Stimulated activated CD4-positive, alpha-beta T cell treated with anti-CD3 and anti-CD28 coated beads, Interleukin-12 subunit alpha, Interleukin-12 subunit beta, amount 100 ng/mL, for 48 hours (primary cell): ENCODE results near the gene CDK5R2.
A peak's percentile ranks its signal among the peaks of the same experiment; 100 is the strongest.

Experiments used
- DNase-seq, 3 donors: peaks; one replicate each; pipeline ENCODE4 v3.0.0-alpha.2; 2020; ENCODE audit warnings: low read depth in 2 of 3, low spot score in 1 of 3

The CDK5R2 gene

DNA sequence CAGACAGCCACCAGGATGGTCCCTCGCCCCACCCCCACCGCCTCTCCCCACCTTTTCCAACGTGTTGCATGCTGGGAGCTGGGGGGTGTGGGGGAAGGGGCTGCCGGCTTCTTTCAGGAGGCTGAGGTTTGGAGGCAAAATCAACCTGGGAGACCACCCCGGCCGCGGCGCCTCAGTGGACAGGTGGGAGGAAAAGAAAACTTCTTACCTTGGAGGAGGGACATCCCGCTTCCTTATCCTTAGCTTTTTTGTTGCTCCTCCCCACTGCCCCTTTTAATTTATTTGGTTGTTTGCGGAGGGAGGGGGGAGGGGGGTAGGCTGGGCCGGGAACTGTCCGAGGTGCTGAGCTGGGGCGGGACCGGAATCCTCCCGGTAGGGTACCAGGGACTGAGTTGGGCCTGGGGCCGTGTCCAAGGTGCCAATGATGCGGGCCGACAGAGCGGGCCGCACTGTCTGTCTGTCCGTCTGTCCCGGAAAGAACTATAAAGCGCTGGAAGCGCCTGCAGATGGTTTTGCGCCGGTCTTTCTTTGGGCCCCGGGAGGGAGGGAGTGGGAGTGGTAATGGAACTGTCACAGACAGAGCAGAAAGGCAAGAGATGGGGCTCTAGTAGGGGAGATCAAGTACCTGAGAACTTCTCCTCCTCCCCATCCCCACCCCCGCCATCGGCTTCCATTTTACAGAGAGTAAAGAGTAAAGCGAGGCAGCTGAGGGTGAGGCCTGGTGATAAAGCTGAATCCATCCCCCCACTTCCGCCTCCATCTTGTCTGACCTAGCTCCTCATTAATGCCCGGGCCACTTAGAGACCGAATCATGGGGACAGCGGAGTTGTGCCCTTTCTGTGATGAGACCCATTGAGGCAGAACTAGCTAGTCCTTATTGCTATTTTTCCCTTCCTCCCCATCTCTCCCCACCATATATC lies 2.4 kb downstream of the CDK5R2 start:
- no peak for DNase-seq

DNA sequence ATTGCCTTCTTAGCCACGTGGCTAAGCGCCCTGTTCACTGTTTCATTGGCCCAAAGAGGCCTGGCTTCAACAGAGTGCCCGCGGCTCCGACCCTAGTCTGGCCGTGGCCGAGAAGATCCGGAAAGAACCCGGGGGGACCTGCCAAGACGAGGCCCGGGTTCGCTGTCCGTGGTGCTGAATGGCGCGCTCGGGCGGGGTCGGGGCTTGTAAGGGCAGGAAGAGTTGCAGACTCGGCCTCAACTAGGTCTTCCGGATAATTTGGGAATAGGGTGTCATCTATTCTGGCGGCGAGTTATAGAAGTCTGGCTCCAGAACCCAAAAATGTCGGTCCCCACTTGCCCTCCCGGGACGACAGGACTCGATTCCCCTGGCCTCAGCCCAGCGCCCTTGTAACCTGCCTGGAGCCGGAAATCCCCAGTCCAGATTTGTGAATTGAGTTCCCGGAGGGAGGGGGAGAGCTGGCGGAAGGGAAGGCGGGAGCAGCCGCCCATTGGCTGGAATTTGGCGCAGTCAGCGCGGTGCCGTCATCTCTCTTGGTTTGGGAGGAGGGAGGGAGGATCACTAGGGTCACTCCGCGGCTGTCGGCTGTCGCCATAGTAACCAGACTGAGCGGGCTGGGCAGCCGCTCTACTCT lies 3.5 kb downstream of the CDK5R2 start:
- no peak for DNase-seq

DNA sequence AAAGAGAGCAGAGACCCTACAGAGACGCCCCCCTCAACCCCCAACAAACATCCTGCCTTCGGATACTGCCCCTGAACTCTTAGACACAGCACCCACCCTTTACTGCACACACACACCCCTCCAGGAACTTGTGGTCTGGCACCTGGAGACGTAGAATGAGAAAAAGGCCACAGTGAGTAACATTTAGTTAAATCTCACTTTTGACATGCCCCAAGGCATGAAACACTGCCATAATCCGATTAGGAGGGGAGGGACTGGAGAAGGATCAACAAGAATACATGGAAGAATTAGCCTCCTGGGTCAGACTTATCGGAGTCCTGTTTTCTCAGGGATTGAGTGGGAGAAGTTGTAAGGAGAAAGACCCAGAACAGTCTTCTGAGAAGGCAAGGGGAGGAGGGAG lies 4.1 kb downstream of the CDK5R2 start:
- DNase-seq: no peak

DNA sequence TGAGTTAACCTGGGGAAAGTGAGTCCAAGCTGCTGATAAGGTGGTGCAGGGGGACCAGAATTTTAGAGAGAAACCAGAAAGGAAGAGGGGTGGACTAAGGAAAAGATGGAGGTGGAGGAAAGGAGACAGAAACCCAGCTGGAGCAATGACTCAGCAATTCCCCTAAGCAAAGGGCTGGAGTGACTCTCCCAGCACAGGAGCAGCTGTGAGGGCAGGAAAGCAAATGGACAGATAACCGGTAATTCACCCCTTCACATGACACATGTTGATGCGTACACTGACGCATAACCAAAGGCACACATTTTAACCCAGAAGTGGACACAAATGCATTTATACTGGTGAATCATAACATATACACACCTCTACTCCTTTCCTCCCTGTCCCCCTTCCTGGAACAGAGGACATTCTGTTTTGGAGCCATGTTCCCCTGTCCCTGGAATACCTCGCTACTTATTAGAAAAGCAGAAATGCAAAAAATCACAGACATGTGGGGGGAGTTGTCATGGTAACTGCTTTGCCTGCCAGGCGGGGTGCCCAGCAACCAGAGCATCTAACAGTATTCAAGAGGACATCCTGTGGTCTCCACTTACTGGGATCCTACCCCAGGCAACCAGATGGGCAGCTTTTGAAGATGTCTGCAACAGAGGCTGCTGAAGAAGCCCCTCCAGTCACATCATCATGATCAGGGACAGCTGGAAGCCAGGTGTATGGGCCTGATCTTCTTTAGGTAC lies 4.7 kb downstream of the CDK5R2 start:
- DNase-seq: no peak

DNA sequence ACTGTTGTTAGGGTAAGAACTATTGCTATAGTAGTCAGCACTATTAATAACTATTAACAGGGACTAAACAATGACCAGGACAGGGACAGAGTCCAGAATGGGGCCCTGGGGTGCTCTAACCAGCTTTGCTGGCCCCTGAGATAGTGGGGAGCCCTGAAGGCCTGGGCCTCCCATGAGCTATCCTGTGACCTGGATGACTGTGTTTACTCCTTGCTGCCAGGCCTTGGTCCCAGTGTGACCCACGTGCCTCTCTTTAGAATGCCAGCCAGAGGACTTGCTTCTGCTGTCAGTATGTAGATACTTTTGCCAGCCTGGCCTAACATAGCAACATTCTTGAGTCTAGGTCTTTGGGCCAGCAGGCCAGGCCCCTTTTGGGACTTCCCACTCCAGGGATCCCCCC lies 11.4 kb downstream of the CDK5R2 start:
- no peak for DNase-seq

DNA sequence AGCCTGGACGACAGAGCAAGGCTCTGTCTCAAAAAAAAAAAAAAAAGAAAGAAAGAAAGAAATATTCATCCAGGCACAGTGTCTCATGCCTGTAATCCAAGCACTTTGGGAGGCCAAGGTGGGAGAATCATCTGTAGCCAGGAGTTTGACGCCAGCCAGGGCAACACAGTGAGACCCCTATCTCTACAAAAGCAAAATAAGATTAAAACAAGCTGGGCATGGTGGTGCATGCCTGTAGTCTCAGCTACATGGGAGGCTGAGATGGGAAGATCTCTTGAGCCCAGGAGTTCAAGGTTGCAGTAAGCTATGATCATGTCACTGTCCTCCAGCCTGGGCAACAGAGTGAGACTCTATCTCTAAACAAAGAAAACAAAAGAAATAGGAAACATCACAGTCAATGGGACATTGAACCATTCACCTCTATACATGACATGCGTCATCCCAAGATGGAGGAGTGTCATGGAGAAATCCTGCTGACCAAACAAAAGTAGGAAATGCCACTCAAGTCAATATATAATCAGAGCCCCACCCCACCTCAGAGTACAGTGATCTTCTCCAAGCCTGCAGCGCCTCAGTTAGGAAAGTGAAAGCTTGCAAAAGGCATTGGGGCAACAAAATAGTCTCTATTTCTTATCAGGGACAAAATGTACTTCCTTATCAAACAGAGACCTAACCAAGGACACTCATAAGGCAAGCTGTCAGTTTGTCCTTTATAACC lies 15.8 kb downstream of the CDK5R2 start:
- DNase-seq: no peak

DNA sequence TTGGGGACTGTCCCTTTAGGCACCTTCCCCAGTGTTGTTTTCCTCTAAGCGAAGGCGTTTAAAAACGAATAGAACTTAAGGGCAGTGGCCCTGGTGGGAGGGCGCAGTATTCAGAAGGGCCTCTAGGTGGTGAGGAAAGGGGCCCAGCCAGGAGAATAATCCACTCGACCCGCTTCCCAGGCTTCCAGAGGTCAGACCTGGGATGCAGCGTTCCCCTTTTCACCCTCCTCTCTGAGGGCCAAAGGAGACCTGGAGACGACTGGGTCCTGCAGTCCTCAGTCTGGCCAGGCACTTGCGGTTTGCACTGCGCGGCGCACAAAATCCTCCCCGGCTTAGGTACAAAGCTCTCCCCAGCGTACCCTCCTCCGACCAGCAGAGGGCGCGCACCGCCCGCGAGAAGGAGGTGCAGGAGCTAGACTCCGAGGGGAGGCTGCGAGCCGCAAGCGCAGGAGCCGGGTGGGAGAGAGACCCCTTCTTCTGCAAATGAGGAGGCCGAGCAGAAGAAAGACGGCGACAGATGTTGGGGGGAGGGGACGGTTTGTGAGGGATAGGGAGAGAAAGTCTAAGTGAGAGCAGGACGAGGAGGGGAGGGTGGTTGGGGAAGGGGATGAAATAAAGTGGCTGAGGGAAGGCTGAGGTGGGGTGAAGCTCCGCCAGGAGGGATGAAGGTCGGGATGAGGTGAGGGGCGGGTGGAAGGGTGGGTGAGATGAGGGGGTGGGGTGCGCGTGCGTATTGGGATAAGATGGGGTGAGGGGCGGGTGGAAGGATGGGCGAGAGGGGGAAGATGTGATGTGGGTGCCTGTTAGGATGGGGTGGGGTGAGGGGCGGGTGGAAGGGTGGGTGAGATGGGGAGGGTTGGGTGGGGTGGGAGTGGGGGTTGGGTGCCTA lies 20.6 kb downstream of the CDK5R2 start:
- peak; percentile 77 to 82 (median 77) for DNase-seq

DNA sequence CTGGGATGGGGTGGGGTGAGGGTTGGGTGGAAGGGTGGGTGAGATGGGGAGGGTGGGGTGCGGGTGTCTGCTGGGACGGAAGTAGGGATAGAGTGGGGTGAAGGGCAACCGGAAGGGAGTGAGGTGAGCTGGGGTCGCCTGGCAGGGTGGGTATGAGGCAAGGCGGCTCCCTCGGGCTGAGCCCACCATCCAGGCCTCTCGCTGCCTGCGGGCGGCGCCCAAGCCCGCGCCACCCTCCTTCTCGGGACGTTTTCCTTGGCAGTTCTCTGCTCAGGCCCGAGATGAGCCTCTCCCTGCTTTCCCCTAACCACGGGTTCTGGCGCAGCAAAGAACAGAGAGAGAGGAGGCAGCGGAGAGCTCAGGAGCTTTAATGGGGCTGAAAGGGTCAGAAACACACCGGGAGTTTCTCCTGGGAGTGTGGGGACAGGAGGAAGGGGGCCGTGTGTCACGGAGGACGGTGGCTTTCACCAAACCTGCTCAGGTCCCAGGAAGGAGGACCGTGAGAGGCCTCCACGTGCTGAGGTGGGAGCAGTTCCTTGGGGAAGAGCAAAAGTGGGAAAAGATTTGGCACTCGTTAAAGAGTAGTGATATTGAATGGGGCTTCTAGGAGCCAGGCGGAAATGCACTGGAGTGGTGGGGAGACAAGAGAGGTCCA lies 21.4 kb downstream of the CDK5R2 start:
- DNase-seq: no peak

DNA sequence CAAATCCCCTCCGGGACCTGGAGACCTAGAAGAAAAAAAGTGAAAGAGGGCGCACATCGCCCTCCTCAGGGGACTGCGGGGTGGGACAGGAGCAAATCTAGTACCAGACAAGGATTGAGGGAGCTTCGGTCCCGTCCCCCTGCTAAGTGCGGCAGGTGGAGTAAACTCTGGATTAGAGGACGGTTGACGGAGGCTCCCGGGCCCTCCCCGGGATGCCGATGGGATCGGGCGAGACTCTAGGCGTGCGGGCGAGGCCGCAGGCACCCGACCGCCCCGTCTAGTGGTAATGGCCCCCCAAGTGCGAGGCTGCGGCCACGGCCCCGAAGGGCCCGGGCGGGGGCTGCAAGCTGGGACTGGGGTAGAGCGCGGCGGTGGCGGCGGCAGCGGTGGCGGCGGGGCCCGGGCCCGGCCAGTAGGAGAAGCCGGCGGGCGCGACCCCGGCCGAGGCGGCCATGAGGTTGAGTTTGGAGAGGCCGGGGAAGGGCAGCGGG lies 22.0 kb downstream of the CDK5R2 start:
- DNase-seq: no peak

DNA sequence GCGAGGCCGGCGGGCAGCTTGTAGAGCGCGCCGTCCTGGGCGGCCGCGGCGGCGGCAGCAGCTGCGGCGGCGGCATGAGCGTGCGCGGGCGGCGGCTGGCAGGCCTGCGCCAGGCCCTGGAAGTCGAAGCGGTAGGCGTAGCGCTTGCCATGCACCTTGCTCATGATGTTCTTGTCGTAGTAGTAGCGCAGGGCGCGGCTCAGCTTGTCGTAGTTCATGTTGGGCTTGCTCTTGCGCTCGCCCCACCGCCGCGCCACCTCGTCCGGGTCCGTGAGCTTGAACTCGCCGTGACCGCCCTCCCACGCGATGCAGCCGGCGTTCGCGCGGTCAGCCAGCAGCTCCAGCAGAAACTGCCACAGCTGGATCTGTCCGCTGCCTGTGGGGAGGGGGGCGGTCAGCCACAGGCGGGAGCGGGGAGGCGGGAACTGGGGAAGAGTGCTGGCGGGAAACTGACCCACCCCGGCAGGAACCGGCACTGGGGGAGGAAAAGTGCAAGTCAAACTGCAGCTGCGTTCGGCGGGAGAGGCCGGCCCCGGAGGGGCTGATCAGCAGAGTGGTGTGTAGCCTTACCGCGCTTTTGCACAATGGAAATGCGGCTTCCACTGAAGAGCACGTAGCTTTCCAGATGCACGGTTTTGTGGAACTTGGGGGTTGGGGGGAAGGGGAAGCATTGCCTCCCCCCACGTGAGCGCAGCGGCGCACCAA lies 22.6 kb downstream of the CDK5R2 start:
- DNase-seq: no peak

DNA sequence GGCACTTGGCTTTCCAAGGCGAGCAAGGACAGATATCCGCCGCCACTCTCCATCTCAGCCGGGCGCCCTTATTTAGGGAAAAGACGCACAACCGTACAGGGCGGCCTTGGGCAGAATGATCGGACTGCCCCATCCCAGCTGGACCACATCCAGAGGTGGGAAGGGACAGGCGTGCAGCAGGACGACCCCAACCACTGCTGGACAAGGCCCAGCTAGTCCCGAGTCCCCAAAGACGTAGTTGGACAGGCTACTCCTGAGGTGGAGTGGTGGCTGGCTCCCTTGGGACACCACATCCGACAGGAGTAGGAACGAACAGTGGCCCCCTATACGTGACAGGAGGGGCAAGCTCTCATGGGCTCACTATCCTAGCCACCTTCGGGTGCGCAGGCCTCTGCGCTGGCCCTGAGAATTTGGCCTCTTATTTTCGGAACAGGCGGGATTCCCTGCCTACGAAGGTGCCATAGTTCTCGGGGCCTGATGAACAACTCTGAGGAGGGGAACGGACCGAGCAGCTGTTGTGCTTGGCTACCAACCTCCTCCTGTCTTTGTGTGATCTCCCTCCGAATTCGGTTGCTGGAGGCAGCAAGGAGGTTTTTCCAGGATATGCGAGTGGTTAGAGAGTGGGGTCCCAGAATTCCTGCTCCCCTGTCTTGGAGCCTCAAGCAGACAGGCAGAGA lies 23.3 kb downstream of the CDK5R2 start:
- no peak for DNase-seq

DNA sequence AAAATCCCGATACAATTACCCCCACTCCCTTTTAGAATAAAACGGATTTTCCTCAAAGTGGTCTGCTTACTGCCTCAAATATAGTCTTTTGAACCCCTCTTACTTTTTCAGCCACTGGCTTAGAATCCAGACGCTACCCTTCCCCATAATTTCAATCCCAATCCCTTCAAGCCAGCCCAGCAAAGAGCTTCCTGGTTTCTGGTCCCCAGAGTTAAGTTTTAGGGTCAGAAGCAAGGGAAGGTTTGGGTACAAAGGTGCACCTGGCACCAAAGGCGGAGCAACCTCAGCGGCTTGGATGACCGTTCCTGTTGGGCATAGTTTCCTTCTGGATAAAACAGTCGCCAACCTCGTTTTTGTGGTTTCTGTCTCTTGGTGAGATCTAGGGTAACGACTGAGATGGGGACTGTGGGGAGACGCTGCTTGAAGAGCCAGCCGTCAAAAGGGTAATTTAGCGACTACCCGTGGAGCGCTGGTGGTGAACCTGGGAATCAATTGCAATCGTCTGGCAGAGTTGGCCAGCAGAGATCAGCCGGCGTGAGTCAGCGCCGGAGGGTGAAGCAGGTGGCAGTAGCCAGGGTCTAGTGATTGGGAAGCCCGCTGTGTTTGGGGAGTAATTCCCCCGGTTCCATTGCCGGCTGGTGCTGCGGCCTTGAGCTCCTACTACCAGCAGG lies 23.9 kb downstream of the CDK5R2 start:
- DNase-seq: no peak

DNA sequence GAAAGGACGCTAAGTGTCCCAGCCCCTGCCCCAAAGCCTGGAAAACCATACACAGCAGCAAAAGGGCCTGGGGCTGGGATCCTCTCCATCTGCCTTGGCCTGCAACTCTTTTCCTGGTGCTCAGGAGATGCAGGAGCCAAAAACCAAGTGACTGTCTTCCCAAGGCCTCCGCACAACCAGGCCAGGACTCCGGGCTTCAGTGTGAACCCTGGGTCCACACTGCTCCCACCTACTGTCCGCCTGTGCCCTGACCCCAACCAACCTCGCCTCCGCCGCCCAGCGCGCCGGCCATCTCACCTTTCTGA lies 24.4 kb downstream of the CDK5R2 start:
- no peak for DNase-seq

DNA sequence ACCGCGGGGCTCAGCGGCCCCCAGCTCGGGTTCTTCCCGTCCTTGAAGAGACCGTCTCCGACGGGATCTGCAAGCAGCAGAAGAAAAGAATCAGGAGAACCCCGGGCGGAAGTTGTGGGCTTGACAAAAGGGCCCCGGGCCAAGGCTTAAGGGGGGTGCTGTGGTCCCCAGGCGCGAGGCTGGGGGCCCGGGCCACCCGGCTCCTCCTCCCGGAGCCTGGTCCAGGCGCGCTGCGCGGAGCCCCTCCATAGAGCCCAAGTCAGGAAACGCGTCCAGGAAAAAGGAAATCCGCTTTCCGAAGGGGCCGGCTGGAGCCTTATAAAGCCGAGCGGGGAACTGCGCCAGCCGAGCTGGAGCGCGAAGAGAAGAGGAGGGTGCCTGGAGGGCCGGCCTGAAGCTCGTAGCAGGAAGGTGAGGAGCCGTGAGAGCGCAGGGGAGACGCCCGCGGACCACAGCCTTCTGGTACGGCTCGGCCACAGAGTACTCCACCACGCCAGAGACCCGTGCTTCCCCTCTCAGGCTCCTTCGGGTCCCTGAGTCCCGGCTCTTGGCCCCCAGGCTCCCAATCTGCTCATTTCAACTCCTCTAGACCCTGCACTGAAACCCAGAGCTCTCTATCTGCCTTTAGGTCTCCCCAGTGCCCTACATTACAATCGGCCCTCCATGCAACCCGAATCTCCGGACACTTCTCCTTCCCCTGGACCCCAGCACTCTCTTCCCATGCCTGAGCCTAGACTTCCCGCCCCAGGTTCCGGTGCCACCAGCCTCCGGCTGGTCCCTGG lies 25.0 kb downstream of the CDK5R2 start:
- no peak for DNase-seq

DNA sequence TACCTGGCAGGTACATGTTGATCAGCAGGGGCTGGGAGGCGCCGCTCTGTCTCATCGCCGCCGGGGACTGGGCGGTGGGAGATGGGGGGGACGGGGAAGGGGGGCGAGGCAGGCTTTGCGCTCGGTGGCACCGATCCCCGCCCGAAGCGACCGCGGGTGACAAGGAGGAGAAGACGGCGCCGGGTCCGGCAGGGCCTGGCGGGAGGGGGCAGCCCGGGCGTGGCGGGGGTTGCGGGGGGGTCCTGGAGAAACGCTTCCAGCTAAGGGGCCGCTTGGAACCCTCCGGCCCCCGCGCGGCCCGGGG lies 25.5 kb downstream of the CDK5R2 start, which contains the start of gene FEV:
FEV (minus strand) TSS at position 164 of the 304 bp plus-strand sequence; CDS start at position 55, 109 bp downstream.
- DNase-seq: no peak

DNA sequence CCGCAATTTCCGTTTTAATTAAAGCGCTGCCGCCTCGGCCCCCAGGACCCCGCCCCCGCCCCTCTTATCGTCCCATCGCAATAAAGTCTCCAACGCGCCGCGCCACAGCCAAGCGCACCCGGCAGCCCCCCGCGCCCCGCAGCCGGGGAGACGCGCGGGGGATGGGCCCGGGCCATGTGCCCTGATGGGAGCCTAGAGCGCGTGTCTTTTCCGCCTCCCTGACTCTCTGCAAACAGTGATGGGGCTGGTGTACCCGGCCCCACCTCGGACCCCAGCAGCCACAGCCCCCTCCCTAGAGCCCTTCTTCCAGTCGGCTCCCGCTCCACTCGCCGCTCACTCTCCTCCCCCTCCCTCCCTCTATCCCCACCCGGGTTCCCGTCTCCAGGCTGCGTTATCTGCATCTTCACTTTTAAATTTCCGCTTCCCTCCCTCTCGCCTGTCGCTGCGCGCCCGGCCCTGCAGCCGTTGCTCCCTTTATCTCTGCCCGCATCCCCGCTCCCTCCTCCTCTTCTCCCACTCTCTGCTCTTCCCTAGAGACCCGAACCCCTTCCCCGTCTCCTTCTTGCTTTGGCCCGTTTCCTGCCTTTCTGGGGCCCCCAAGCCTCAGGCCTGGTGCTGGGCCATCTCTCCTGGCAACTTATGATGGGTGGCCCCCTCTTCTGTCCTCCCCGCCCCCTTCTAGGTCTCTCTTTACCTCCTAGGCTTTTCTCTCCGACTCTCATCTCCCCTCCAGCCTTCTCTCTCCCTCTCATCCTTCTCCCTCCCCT lies 26.0 kb downstream of the CDK5R2 start:
- DNase-seq: no peak
